GM21737 (cell line): Measurements from ENCODE around the gene SLC16A10.
A peak's percentile ranks its signal among the peaks of the same experiment; 100 is the strongest.
"Not testable (repeated sequence)": the region's sequence is repeated elsewhere in the genome, so short reads cannot be mapped to it uniquely, and the experiment has no call there.

Experiments
- ATAC-seq: cut with Tn5 transposase; IDR thresholded peaks from one replicate; pipeline ENCODE4 v1.9.1; 2021; ENCODE audit warnings: mild to moderate bottlenecking, moderate library complexity; ENCODE audit not compliant: unreplicated experiment

Gene SLC16A10

GRCh38 chr6:111080698-111081097 lies 6.6 kb upstream of the SLC16A10 start:
- ATAC-seq: no peak

- ATAC-seq: no peak
These were observed 618 bp upstream of the SLC16A10 start for GRCh38 chr6:111086685-111087084.

GRCh38 chr6:111087871-111088667 lies 766 bp downstream of the SLC16A10 start:
- peak; percentile 17 for ATAC-seq

GRCh38 chr6:111088668-111089003 lies 1.3 kb downstream of the SLC16A10 start:
- no peak for ATAC-seq

- no peak for ATAC-seq
These were observed 3.5 kb downstream of the SLC16A10 start for GRCh38 chr6:111090766-111091165.

GRCh38 chr6:111091987-111092386 lies 4.7 kb downstream of the SLC16A10 start:
- no peak for ATAC-seq

GRCh38 chr6:111095488-111095887 lies 8.2 kb downstream of the SLC16A10 start:
- not testable (repeated sequence) for ATAC-seq

GRCh38 chr6:111096246-111096645 lies 8.9 kb downstream of the SLC16A10 start:
- ATAC-seq: no peak

- ATAC-seq: no peak
These were observed 11.3 kb downstream of the SLC16A10 start for GRCh38 chr6:111098597-111098996.

- no peak for ATAC-seq
These were observed 14.7 kb downstream of the SLC16A10 start for GRCh38 chr6:111101987-111102386.

GRCh38 chr6:111105578-111105977 lies 18.3 kb downstream of the SLC16A10 start:
- no peak for ATAC-seq

- ATAC-seq: no peak
These were observed 20.3 kb downstream of the SLC16A10 start for GRCh38 chr6:111107589-111107988.

- ATAC-seq: no peak
These were observed 22.7 kb downstream of the SLC16A10 start for GRCh38 chr6:111110036-111110435.

GRCh38 chr6:111113336-111114086 lies 26.2 kb downstream of the SLC16A10 start:
- no peak for ATAC-seq

- ATAC-seq: no peak
These were observed 26.8 kb downstream of the SLC16A10 start for GRCh38 chr6:111114087-111114443.

GRCh38 chr6:111114482-111114881 lies 27.2 kb downstream of the SLC16A10 start:
- no peak for ATAC-seq

- ATAC-seq: no peak
These were observed 31.5 kb downstream of the SLC16A10 start for GRCh38 chr6:111118826-111119225.

- no peak for ATAC-seq
These were observed 32.4 kb downstream of the SLC16A10 start for GRCh38 chr6:111119571-111120329.

- no peak for ATAC-seq
These were observed 34.6 kb downstream of the SLC16A10 start for GRCh38 chr6:111121789-111122350.

- ATAC-seq: no peak
These were observed 35.4 kb downstream of the SLC16A10 start for GRCh38 chr6:111122458-111123286.
